Gastrocnemius medialis (tissue), 4 donors: ENCODE results near the gene GABRR2. TPM values are rescaled to one million over a fixed set of nuclear protein-coding genes. Genes with fewer than 3 reads are reported as not detected.

Experiments
- ATAC-seq, 2 donors: fragments of 150-250 bp; one replicate each; pipeline ENCODE4 v1.9.1; 2016
- DNase-seq, 2 donors: peaks; one replicate each; pipeline ENCODE4 v3.0.0-alpha.2; 2019
- H3K27ac ChIP-seq, 4 donors: fragments of 200-600 bp; sonication (generic); 1 replicate in 1 of 4; 2 replicates in 3 of 4; pipeline ENCODE4 v1.5.1; 2016 to 2018; ENCODE audit warnings: mild to moderate bottlenecking in 2 of 4, moderate library complexity in 1 of 4
- H3K27me3 ChIP-seq, 3 donors: fragments of 200-600 bp; sonication (generic) in 2 of 3; 1 replicate in 1 of 3; 2 replicates in 2 of 3; pipeline versions ENCODE4 v1.5.1 to v1.6.0; 2016 to 2019; ENCODE audit warnings: mild to moderate bottlenecking in 1 of 3, moderate library complexity in 1 of 3
- H3K36me3 ChIP-seq, 2 donors: fragments of 200-600 bp; sonication (generic) in 1 of 2; one replicate each; pipeline ENCODE4 v1.5.1; 2017 to 2018
- H3K4me1 ChIP-seq, 2 donors: fragments of 200-600 bp; sonication (generic) in 1 of 2; one replicate each; pipeline ENCODE4 v1.5.1; 2016 to 2017; ENCODE audit warnings: mild to moderate bottlenecking in 2 of 2
- H3K4me3 ChIP-seq, 4 donors: fragments of 200-600 bp; sonication (generic) in 3 of 4; 1 replicate in 1 of 4; 2 replicates in 3 of 4; pipeline ENCODE4 v1.5.1; 2016 to 2019; ENCODE audit warnings: mild to moderate bottlenecking in 2 of 4
- H3K9me3 ChIP-seq, 3 donors: fragments of 200-600 bp; sonication (generic) in 2 of 3; 1 replicate in 1 of 3; 2 replicates in 2 of 3; pipeline ENCODE4 v1.5.1; 2016 to 2019
- POLR2A ChIP-seq, 2 donors: fragments of 450-650 bp; IDR thresholded peaks; one replicate each; pipeline ENCODE4 v1.6.1; 2017; ENCODE audit warnings: antibody characterized with exemption in 2 of 2, mild to moderate bottlenecking in 2 of 2, moderate library complexity in 2 of 2
- in situ Hi-C, 4 donors: fragments of 200-750 bp; cut with MboI; loops; one replicate each; pipeline versions ENCODE4 v1.15.0 to v1.8.0; 2017; ENCODE audit warnings: low sequenced_read_pairs in 4 of 4
- intact Hi-C: fragments of 100-400 bp; cut with DNase I; formaldehyde crosslinking; loops from one replicate; pipeline ENCODE4 v1.15.1; 2023; ENCODE audit warnings: low total_unique reads
- total RNA-seq, 4 donors: library from RNA; depleted of rRNA; stranded (reverse); fragments of >200 nt; gene quantifications; one replicate each; pipeline versions ENCODE4 v1.1.0 to v1.2.3, GENCODE V29; 2016
- TF ChIP-seq, protein P1 (sequence below), 5 experiments: fragments of 450-650 bp in 3 of 5; fragments of 200-600 bp in 2 of 5; sonication (generic) in 2 of 5; IDR thresholded peaks in 4 of 5; conservative IDR thresholded peaks in 1 of 5; 1 replicate in 4 of 5; 2 replicates in 1 of 5; pipeline ENCODE4 v1.5.1; 2016 to 2019; ENCODE audit warnings: antibody characterized with exemption in 5 of 5, mild to moderate bottlenecking in 3 of 5, moderate library complexity in 3 of 5

Gene GABRR2
- total RNA-seq, 4 donors from 2014 or later = 0.24 to 0.71 TPM; not detected in 2

GRCh38 chr6:89323511-89323971, 8.4 kb upstream of the GABRR2 start:
- H3K27me3 ChIP-seq = no peaks in the 10 kb centered on the region
- H3K4me1 ChIP-seq = peaks cover 0 to 13% of the 10 kb centered on the region in 2 donors
- peaks cover 0 to 27% of the 10 kb centered on the region in 2 donors for H3K36me3 ChIP-seq
- H3K4me3 ChIP-seq = no peak overlapping the region
- H3K27ac ChIP-seq = peak overlapping the region; percentile 29 to 49 (median 47)
- peak; percentile 21 to 56 for ATAC-seq
- in situ Hi-C loops (no loop called here), intact Hi-C loops (no loop called here)
- no peak for DNase-seq
- H3K9me3 ChIP-seq = no peaks in the 10 kb centered on the region
- TF ChIP-seq, protein P1, sequence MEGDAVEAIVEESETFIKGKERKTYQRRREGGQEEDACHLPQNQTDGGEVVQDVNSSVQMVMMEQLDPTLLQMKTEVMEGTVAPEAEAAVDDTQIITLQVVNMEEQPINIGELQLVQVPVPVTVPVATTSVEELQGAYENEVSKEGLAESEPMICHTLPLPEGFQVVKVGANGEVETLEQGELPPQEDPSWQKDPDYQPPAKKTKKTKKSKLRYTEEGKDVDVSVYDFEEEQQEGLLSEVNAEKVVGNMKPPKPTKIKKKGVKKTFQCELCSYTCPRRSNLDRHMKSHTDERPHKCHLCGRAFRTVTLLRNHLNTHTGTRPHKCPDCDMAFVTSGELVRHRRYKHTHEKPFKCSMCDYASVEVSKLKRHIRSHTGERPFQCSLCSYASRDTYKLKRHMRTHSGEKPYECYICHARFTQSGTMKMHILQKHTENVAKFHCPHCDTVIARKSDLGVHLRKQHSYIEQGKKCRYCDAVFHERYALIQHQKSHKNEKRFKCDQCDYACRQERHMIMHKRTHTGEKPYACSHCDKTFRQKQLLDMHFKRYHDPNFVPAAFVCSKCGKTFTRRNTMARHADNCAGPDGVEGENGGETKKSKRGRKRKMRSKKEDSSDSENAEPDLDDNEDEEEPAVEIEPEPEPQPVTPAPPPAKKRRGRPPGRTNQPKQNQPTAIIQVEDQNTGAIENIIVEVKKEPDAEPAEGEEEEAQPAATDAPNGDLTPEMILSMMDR (IDR thresholded peaks at IDR 0.05 in 4 of 5, conservative IDR thresholded peaks at IDR 0.05 in 1 of 5) = no peak
- no peak for TF ChIP-seq POLR2A (IDR thresholded peaks at IDR 0.05)

DNA sequence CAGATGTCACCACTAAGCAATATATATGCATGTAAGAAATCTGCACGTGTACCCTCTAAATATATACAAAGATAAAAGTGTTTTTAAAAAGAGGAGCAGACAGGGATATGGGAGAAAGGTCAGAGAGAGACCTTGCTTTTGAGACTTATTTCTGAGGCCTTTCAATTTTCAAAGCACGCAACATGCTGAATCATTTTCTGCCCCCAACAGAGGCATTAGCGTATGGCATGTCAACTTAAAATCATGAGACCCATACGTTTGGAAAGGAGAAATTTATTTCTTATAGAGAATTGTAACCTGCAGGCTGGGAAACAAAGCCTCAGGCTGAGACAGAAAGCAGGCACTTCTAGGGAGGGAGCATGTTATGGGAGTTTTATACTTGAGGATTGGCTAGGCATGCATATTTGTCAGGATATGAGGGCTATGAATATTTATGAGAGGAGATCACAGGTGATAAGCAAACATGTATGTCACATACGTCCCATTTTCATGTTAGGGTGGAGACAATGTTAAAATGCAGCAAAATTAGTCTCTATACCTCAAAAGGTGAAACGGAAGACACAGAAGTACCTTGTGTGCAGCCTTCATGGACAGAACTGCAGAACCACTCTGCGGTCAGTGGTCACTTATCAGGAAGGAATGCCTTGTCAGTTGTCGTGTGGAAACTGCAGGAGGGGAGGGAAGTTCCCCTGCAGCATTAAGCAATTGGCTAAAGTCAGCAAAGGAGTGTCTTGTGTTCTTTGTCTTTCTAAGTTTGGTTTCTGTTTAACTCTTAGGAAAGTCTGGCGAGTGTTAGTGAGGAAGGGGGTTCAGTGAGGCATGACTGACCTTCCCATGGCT, 6.3 kb upstream of the GABRR2 start:
- Histone ChIP-seq H3K9me3 (no peaks in the 10 kb centered on the region), H3K27ac (no peak overlapping the region), H3K27me3 (no peaks in the 10 kb centered on the region), H3K36me3 (peaks cover 0 to 5% of the 10 kb centered on the region in 2 donors), H3K4me3 (no peak overlapping the region), H3K4me1 (peaks cover 0 to 13% of the 10 kb centered on the region in 2 donors)
- DNase-seq (no peak), ATAC-seq (no peak)
- intact Hi-C loops (no loop called here), in situ Hi-C loops (no loop called here)
- TF ChIP-seq POLR2A (IDR thresholded peaks at IDR 0.05) = no peak
- TF ChIP-seq, protein P1 (IDR thresholded peaks at IDR 0.05 in 4 of 5, conservative IDR thresholded peaks at IDR 0.05 in 1 of 5) = no peak

DNA sequence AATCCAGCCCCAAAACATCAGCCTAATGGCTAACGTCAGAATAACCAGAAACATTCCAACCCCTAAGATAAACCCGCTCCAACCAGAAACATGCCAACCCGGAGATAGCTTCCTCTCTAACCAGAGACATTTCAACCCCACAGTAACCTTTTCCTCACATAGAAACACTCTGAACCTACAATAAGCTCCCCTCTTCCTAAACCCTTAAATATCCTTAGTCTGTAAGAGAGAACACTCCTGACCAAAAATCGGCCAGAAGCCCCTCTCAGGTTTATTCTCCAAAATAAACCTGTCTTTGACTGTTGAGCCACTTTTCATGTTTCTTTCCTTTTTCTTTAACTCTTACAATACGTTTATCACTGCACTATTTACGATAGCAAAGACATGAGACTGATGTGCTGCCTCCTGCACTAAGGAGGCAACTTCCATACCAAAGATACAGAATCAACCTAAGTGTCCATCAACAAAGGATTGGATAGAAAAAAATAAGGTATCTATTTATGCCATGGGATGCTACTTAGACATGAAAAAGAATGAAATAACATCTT, 5.0 kb upstream of the GABRR2 start:
- Histone ChIP-seq H3K36me3 (peaks cover 0 to 5% of the 10 kb centered on the region in 2 donors), H3K9me3 (no peaks in the 10 kb centered on the region), H3K4me3 (no peak overlapping the region), H3K4me1 (peaks cover 4 to 18% of the 10 kb centered on the region in 2 donors), H3K27me3 (no peaks in the 10 kb centered on the region), H3K27ac (no peak overlapping the region)
- ATAC-seq (no peak), DNase-seq (no peak)
- no peak for TF ChIP-seq POLR2A (IDR thresholded peaks at IDR 0.05)
- TF ChIP-seq, protein P1 (IDR thresholded peaks at IDR 0.05 in 4 of 5, conservative IDR thresholded peaks at IDR 0.05 in 1 of 5) = no peak
- intact Hi-C loops = no loop called here
- in situ Hi-C loops = no loop called here

GRCh38 chr6:89317067-89317466, 2.0 kb upstream of the GABRR2 start:
- peaks cover 18 to 41% of the 10 kb centered on the region in 2 donors for H3K4me1 ChIP-seq
- no peak overlapping the region for H3K27ac ChIP-seq
- H3K27me3 ChIP-seq = no peaks in the 10 kb centered on the region
- no peaks in the 10 kb centered on the region for H3K9me3 ChIP-seq
- peaks cover 0 to 5% of the 10 kb centered on the region in 2 donors for H3K36me3 ChIP-seq
- ATAC-seq (no peak), DNase-seq (no peak)
- in situ Hi-C loops = no loop called here
- intact Hi-C loops = no loop called here
- no peak for TF ChIP-seq POLR2A (IDR thresholded peaks at IDR 0.05)
- TF ChIP-seq, protein P1 (IDR thresholded peaks at IDR 0.05 in 4 of 5, conservative IDR thresholded peaks at IDR 0.05 in 1 of 5) = no peak
- H3K4me3 ChIP-seq = no peak overlapping the region
